Measurements from ENCODE around the gene PNCK.
"Not testable (repeated sequence)": the region's sequence is repeated elsewhere in the genome, so short reads cannot be mapped to it uniquely, and the experiment has no call there.

Gene PNCK

DNA sequence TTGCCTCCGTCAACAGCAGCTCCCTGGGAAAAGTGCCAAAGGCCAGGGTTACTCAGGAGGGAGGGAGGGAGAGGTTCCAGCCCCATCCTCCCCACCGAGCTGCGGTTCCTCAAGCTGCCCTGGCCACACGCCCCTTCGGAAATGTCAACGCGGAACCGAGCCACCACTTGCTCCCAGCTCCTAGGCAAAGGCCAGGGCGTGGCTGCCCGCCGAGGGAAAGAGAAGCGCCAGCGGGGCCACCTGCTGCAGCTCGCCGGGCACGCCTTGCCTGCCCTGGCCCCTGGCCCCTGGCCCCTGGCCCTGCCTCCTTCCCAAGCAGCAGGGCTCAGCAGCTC is 29.4 kb upstream of the PNCK start:
- H3K9me3 ChIP-seq (ENCODE audit: insufficient read depth, low read length), result no peaks in the 10 kb centered on the region
- H3K4me3 ChIP-seq (ENCODE audit: insufficient read length, low read depth), result no peak overlapping the region
- TF ChIP-seq YY1 (IDR thresholded peaks at IDR 0.05; ENCODE audit: insufficient read depth, insufficient read length), result no peak
- TF ChIP-seq SUZ12 (IDR thresholded peaks at IDR 0.05; ENCODE audit: extremely low read depth, insufficient read depth, insufficient read length), result no peak
- TF ChIP-seq ZNF274 (IDR thresholded peaks at IDR 0.05; ENCODE audit: low read depth, low read length), result no peak
- H3K4me1 ChIP-seq (ENCODE audit: insufficient read depth, insufficient read length), result no peaks in the 10 kb centered on the region
- H3K27me3 ChIP-seq (ENCODE audit: insufficient read depth, insufficient read length), result no peaks in the 10 kb centered on the region
- no peak for DNase-seq (ENCODE audit: low read depth, low spot score)
- no peak overlapping the region for H3K9ac ChIP-seq (ENCODE audit: insufficient read length, low read depth)
- peaks cover 7% of the 10 kb centered on the region for H3K36me3 ChIP-seq (ENCODE audit: insufficient read depth, insufficient read length, low read length)

DNA sequence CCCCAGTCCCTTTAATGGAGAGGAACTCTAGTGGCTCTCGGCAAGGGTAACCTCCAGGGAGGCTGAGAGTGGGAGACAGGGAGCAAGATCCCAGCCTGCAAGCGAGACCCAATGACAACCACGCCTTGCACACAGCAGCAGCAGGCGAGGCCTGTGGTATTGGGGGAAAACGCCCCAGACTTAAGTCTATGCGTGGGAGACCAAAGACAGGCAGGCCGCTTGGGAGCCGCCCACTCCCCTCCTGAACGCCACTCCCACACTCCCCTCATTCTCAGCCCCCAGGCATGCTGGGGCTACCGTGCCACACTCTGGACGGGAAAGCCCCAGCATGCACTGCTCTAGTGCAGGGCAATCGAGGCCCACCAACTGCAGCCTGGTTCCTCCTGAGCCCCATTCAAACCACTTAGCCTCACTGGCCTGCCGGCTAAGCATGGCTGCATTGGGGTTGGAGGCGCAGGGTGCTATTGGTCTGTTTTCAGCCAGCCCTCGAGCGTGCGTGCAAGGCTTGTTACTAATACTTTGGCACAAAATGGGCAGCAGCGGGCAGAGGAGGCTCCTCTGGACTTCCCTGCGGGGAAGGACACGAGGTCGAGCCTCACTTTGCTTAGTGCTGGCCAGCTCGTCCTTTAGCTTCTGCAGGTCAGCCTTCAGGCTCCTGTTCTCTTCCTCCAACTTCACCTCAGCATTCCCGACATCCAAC is 28.9 kb upstream of the PNCK start:
- H3K9me3 ChIP-seq (ENCODE audit: insufficient read depth, low read length), result no peaks in the 10 kb centered on the region
- H3K4me1 ChIP-seq (ENCODE audit: insufficient read depth, insufficient read length), result no peaks in the 10 kb centered on the region
- no peak for DNase-seq (ENCODE audit: low read depth, low spot score)
- H3K9ac ChIP-seq (ENCODE audit: insufficient read length, low read depth), result no peak overlapping the region
- H3K27me3 ChIP-seq (ENCODE audit: insufficient read depth, insufficient read length), result no peaks in the 10 kb centered on the region
- TF ChIP-seq SUZ12 (IDR thresholded peaks at IDR 0.05; ENCODE audit: extremely low read depth, insufficient read depth, insufficient read length), result no peak
- no peak for TF ChIP-seq YY1 (IDR thresholded peaks at IDR 0.05; ENCODE audit: insufficient read depth, insufficient read length)
- no peak for TF ChIP-seq ZNF274 (IDR thresholded peaks at IDR 0.05; ENCODE audit: low read depth, low read length)
- peaks cover 8% of the 10 kb centered on the region for H3K36me3 ChIP-seq (ENCODE audit: insufficient read depth, insufficient read length, low read length)
- H3K4me3 ChIP-seq (ENCODE audit: insufficient read length, low read depth), result no peak overlapping the region

GRCh38 chrX:153701706-153702105 is 28.1 kb upstream of the PNCK start:
- Histone ChIP-seq H3K27me3 (ENCODE audit: insufficient read depth, insufficient read length) (no peaks in the 10 kb centered on the region), H3K36me3 (ENCODE audit: insufficient read depth, insufficient read length, low read length) (peaks cover 12% of the 10 kb centered on the region), H3K4me1 (ENCODE audit: insufficient read depth, insufficient read length) (no peaks in the 10 kb centered on the region), H3K9ac (ENCODE audit: insufficient read length, low read depth) (no peak overlapping the region), H3K9me3 (ENCODE audit: insufficient read depth, low read length) (no peaks in the 10 kb centered on the region), H3K4me3 (ENCODE audit: insufficient read length, low read depth) (no peak overlapping the region)
- DNase-seq (ENCODE audit: low read depth, low spot score), result no peak
- TF ChIP-seq ZNF274 (IDR thresholded peaks at IDR 0.05; ENCODE audit: low read depth, low read length) (no peak), YY1 (IDR thresholded peaks at IDR 0.05; ENCODE audit: insufficient read depth, insufficient read length) (no peak), SUZ12 (IDR thresholded peaks at IDR 0.05; ENCODE audit: extremely low read depth, insufficient read depth, insufficient read length) (no peak)

DNA sequence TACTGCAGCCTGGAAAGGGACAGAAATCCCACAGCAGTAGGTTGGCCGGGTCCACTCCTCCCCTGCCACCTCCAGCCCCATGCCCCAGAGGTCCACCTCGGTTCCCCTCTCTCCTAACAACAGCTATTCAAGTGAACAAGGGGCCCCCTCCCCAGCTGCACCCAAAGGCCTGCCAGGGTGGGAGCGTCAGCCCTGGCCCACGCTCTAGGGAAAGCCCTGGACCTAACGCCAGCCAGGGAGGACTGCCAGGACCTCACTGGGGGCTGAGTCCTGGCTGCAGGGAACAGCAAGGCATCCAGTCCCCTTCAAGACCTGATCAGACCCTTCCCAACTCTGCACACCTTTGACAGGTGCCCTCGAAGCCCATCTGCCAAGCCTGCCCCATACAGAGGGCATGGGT is 27.4 kb upstream of the PNCK start:
- no peak for TF ChIP-seq ZNF274 (IDR thresholded peaks at IDR 0.05; ENCODE audit: low read depth, low read length)
- no peak for TF ChIP-seq SUZ12 (IDR thresholded peaks at IDR 0.05; ENCODE audit: extremely low read depth, insufficient read depth, insufficient read length)
- TF ChIP-seq YY1 (IDR thresholded peaks at IDR 0.05; ENCODE audit: insufficient read depth, insufficient read length), result no peak
- no peak for DNase-seq (ENCODE audit: low read depth, low spot score)
- H3K36me3 ChIP-seq (ENCODE audit: insufficient read depth, insufficient read length, low read length), result peaks cover 12% of the 10 kb centered on the region
- H3K4me1 ChIP-seq (ENCODE audit: insufficient read depth, insufficient read length), result no peaks in the 10 kb centered on the region
- H3K4me3 ChIP-seq (ENCODE audit: insufficient read length, low read depth), result no peak overlapping the region
- no peaks in the 10 kb centered on the region for H3K9me3 ChIP-seq (ENCODE audit: insufficient read depth, low read length)
- no peak overlapping the region for H3K9ac ChIP-seq (ENCODE audit: insufficient read length, low read depth)
- H3K27me3 ChIP-seq (ENCODE audit: insufficient read depth, insufficient read length), result no peaks in the 10 kb centered on the region

DNA sequence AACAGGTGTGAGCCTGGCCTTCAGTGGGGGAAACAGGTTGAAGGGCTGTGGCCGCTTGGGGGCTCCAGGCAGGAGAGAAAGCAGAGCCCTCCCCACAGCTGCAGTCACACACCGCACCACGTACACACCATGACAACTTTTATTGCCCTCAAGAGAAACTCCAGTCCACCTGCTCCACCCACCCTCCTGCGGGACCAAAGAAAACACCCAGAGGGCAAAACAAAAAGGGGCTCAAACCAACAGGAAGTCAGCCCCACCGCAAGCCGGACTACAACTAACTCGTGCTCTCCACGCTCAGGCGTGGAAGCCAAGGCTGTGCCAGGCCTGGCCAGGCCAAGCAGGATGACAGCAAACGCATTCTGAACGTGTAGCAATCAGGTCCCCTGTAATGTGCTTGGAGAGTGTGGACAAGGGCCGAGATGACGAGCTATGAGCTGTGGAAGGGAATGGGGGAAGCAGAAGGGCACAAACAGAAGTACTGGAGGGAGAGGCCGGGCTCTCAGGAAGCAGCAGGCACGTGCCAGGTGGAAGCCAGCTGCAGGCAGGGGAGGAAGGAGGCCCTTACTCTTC is 26.8 kb upstream of the PNCK start:
- Histone ChIP-seq H3K4me1 (ENCODE audit: insufficient read depth, insufficient read length) (no peaks in the 10 kb centered on the region), H3K9ac (ENCODE audit: insufficient read length, low read depth) (no peak overlapping the region), H3K4me3 (ENCODE audit: insufficient read length, low read depth) (no peak overlapping the region), H3K27me3 (ENCODE audit: insufficient read depth, insufficient read length) (no peaks in the 10 kb centered on the region), H3K9me3 (ENCODE audit: insufficient read depth, low read length) (no peaks in the 10 kb centered on the region), H3K36me3 (ENCODE audit: insufficient read depth, insufficient read length, low read length) (peaks cover 13% of the 10 kb centered on the region)
- TF ChIP-seq SUZ12 (IDR thresholded peaks at IDR 0.05; ENCODE audit: extremely low read depth, insufficient read depth, insufficient read length) (no peak), YY1 (IDR thresholded peaks at IDR 0.05; ENCODE audit: insufficient read depth, insufficient read length) (no peak), ZNF274 (IDR thresholded peaks at IDR 0.05; ENCODE audit: low read depth, low read length) (no peak)
- DNase-seq (ENCODE audit: low read depth, low spot score), result no peak

DNA sequence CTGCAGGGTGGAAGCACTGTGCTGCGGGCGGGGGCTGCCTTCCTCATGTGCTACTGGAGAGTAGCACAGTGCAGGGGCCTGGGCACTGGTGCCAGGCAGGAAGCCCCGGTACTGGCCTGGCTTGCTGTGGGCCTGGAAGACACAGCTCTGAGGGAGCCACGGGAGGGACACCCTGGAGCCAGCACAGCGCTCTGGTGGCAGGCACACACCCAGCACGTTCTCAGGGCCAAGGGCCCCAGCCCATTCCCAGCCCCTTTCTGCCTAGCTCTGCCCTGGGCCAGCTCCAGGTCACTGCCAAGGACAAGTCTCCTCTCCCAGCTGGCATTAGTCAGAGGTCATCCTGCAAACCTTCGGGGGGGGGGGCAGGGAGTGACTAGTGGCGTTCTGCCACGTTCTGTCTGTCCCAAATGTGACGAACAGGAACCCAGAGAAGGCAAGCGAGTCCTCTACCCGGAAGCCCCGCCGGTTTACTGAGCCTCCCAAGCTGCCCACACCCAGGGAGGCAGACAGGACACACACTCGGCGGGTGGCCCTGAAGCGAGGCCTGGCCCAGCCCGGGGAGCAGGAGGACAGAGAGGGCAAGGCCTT is 26.3 kb upstream of the PNCK start:
- not testable (repeated sequence) for H3K9me3 ChIP-seq (ENCODE audit: insufficient read depth, low read length); H3K4me1 ChIP-seq (ENCODE audit: insufficient read depth, insufficient read length); H3K9ac ChIP-seq (ENCODE audit: insufficient read length, low read depth); H3K4me3 ChIP-seq (ENCODE audit: insufficient read length, low read depth); DNase-seq (ENCODE audit: low read depth, low spot score); H3K27me3 ChIP-seq (ENCODE audit: insufficient read depth, insufficient read length)
- peaks cover 13% of the 10 kb centered on the region for H3K36me3 ChIP-seq (ENCODE audit: insufficient read depth, insufficient read length, low read length)

GRCh38 chrX:153699210-153699783 is 25.7 kb upstream of the PNCK start:
- peaks cover 13% of the 10 kb centered on the region for H3K36me3 ChIP-seq (ENCODE audit: insufficient read depth, insufficient read length, low read length)
- not testable (repeated sequence) for H3K27me3 ChIP-seq (ENCODE audit: insufficient read depth, insufficient read length); H3K9me3 ChIP-seq (ENCODE audit: insufficient read depth, low read length); H3K4me3 ChIP-seq (ENCODE audit: insufficient read length, low read depth); H3K9ac ChIP-seq (ENCODE audit: insufficient read length, low read depth); H3K4me1 ChIP-seq (ENCODE audit: insufficient read depth, insufficient read length); DNase-seq (ENCODE audit: low read depth, low spot score)

Measured in NT2/D1 (cell line).